ENCODE results near the gene ZC2HC1B.

Gene ZC2HC1B

DNA sequence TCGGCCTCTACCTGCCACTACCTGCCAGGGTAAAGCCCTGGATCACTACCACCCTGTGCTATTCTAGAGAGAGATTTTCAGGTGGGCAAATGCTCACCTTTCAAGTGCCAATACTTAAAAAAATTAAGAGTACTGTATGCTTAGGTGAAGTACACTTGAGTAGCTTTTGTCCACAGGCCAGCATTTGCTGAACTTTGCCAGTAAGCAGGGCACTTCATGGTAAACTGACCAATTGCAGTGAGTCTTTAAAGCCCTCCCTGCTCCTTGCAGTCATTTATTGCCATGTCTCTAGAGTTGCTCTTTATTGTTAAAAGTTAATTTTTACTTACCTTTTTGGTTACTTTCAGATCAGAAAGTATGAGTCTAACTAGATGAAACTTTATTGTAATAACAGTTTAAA is 85.3 kb downstream of the ZC2HC1B start:
- no peak for DNase-seq (ENCODE audit: low read depth in 1 of 2, low spot score in 1 of 2)
- H3K4me3 ChIP-seq (replicated peaks; ENCODE audit: insufficient read depth, low read length), result no peak overlapping the region
- no peak overlapping the region for H3K27ac ChIP-seq (replicated peaks)
- TF ChIP-seq, protein P1, sequence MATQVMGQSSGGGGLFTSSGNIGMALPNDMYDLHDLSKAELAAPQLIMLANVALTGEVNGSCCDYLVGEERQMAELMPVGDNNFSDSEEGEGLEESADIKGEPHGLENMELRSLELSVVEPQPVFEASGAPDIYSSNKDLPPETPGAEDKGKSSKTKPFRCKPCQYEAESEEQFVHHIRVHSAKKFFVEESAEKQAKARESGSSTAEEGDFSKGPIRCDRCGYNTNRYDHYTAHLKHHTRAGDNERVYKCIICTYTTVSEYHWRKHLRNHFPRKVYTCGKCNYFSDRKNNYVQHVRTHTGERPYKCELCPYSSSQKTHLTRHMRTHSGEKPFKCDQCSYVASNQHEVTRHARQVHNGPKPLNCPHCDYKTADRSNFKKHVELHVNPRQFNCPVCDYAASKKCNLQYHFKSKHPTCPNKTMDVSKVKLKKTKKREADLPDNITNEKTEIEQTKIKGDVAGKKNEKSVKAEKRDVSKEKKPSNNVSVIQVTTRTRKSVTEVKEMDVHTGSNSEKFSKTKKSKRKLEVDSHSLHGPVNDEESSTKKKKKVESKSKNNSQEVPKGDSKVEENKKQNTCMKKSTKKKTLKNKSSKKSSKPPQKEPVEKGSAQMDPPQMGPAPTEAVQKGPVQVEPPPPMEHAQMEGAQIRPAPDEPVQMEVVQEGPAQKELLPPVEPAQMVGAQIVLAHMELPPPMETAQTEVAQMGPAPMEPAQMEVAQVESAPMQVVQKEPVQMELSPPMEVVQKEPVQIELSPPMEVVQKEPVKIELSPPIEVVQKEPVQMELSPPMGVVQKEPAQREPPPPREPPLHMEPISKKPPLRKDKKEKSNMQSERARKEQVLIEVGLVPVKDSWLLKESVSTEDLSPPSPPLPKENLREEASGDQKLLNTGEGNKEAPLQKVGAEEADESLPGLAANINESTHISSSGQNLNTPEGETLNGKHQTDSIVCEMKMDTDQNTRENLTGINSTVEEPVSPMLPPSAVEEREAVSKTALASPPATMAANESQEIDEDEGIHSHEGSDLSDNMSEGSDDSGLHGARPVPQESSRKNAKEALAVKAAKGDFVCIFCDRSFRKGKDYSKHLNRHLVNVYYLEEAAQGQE (IDR thresholded peaks at IDR 0.05; ENCODE audit: insufficient replicate concordance, low read depth), result no peak
- TF ChIP-seq SPI1 (IDR thresholded peaks at IDR 0.05; ENCODE audit: borderline replicate concordance, low read depth) (no peak), GABPA (IDR thresholded peaks at IDR 0.05; ENCODE audit: low read depth) (no peak), POLR2AphosphoS5 (IDR thresholded peaks at IDR 0.05; ENCODE audit: low read depth) (no peak)
- TF ChIP-seq, protein P2, sequence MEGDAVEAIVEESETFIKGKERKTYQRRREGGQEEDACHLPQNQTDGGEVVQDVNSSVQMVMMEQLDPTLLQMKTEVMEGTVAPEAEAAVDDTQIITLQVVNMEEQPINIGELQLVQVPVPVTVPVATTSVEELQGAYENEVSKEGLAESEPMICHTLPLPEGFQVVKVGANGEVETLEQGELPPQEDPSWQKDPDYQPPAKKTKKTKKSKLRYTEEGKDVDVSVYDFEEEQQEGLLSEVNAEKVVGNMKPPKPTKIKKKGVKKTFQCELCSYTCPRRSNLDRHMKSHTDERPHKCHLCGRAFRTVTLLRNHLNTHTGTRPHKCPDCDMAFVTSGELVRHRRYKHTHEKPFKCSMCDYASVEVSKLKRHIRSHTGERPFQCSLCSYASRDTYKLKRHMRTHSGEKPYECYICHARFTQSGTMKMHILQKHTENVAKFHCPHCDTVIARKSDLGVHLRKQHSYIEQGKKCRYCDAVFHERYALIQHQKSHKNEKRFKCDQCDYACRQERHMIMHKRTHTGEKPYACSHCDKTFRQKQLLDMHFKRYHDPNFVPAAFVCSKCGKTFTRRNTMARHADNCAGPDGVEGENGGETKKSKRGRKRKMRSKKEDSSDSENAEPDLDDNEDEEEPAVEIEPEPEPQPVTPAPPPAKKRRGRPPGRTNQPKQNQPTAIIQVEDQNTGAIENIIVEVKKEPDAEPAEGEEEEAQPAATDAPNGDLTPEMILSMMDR (IDR thresholded peaks at IDR 0.05; ENCODE audit: insufficient read depth, low read length), result no peak
- no peaks in the 10 kb centered on the region for H3K27me3 ChIP-seq (ENCODE audit: insufficient read depth, poor library complexity, severe bottlenecking)

DNA sequence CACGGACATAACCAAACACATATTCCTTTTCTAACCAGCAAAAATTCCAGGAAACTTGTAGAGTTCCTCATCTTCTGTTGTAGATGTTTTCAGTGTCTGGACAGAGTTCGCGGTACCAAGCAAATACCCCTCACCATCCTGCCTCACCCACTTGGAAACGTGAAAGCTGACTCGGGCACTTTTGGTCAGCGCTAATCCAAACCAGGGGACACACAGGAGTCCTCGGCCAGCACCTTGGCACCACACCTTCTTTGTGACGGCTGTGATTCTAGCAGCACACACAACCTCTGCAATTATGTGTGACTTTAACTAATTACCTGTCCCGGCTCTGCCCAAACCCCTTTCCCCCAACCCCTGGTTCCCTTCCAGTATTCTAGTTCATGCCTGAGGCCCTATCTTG is 85.7 kb downstream of the ZC2HC1B start:
- H3K4me3 ChIP-seq (replicated peaks; ENCODE audit: insufficient read depth, low read length), result no peak overlapping the region
- no peak overlapping the region for H3K27ac ChIP-seq (replicated peaks)
- DNase-seq (ENCODE audit: low read depth in 1 of 2, low spot score in 1 of 2), result no peak
- no peaks in the 10 kb centered on the region for H3K27me3 ChIP-seq (ENCODE audit: insufficient read depth, poor library complexity, severe bottlenecking)
- TF ChIP-seq, protein P2 (IDR thresholded peaks at IDR 0.05; ENCODE audit: insufficient read depth, low read length), result no peak
- no peak for TF ChIP-seq SPI1 (IDR thresholded peaks at IDR 0.05; ENCODE audit: borderline replicate concordance, low read depth)
- TF ChIP-seq POLR2AphosphoS5 (IDR thresholded peaks at IDR 0.05; ENCODE audit: low read depth), result no peak
- TF ChIP-seq, protein P1 (IDR thresholded peaks at IDR 0.05; ENCODE audit: insufficient replicate concordance, low read depth), result no peak
- no peak for TF ChIP-seq GABPA (IDR thresholded peaks at IDR 0.05; ENCODE audit: low read depth)

DNA sequence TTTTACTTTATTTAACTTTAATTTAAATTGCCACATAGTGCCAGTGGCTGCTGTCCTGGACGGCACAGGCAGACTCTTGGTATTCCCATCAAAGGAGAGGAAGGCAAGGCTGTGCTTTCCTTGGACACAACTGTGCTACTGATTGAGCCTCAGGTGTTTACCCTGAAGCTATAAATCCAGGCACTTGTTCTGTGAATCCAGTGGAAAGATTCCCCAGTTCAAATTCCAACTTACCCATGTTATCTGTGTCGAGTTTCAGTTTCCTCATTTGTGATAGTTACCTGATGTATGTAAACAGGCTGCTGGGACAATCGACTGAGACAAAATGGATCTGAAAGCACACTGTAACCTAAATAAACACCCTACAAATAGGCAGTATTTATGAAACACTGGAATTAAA is 86.6 kb downstream of the ZC2HC1B start:
- no peak for TF ChIP-seq SPI1 (IDR thresholded peaks at IDR 0.05; ENCODE audit: borderline replicate concordance, low read depth)
- TF ChIP-seq, protein P1 (IDR thresholded peaks at IDR 0.05; ENCODE audit: insufficient replicate concordance, low read depth), result no peak
- TF ChIP-seq, protein P2 (IDR thresholded peaks at IDR 0.05; ENCODE audit: insufficient read depth, low read length), result no peak
- TF ChIP-seq GABPA (IDR thresholded peaks at IDR 0.05; ENCODE audit: low read depth), result no peak
- no peak for TF ChIP-seq POLR2AphosphoS5 (IDR thresholded peaks at IDR 0.05; ENCODE audit: low read depth)
- no peak overlapping the region for H3K4me3 ChIP-seq (replicated peaks; ENCODE audit: insufficient read depth, low read length)
- no peak overlapping the region for H3K27ac ChIP-seq (replicated peaks)
- DNase-seq (ENCODE audit: low read depth in 1 of 2, low spot score in 1 of 2), result no peak
- H3K27me3 ChIP-seq (ENCODE audit: insufficient read depth, poor library complexity, severe bottlenecking), result no peaks in the 10 kb centered on the region
